Heart right ventricle (tissue), 16 donors: ENCODE data around the gene AOAH. TPM values are rescaled to one million over a fixed set of nuclear protein-coding genes. Genes with fewer than 3 reads are reported as not detected.

Experiments used
- ATAC-seq, 8 donors: fragments of 200-7000 bp; cut with Tn5 transposase; one replicate each; pipeline ENCODE4 v1.9.1; 2020; ENCODE audit warnings: mild to moderate bottlenecking in 8 of 8, moderate library complexity in 8 of 8, moderate number of reproducible peaks in 1 of 8
- DNase-seq, 2 donors: peaks; one replicate each; pipeline ENCODE4 v3.0.0-alpha.2; 2020
- H3K27ac ChIP-seq, 10 donors: fragments of 200-600 bp; sonication (generic) in 2 of 10; one replicate each; pipeline versions ENCODE4 v1.5.0 to v1.8.0; 2020 to 2022; ENCODE audit warnings: mild to moderate bottlenecking in 3 of 10
- H3K27me3 ChIP-seq, 7 donors: fragments of 200-600 bp; one replicate each; pipeline ENCODE4 v1.8.0; 2021 to 2022; ENCODE audit warnings: mild to moderate bottlenecking in 2 of 7
- H3K36me3 ChIP-seq, 9 donors: fragments of 200-600 bp; sonication (generic) in 1 of 9; one replicate each; pipeline versions ENCODE4 v1.5.0 to v1.8.0; 2020 to 2022; ENCODE audit warnings: mild to moderate bottlenecking in 2 of 9
- H3K4me1 ChIP-seq, 9 donors: fragments of 200-600 bp; sonication (generic) in 1 of 9; one replicate each; pipeline versions ENCODE4 v1.5.0 to v1.8.0; 2020 to 2022; ENCODE audit warnings: mild to moderate bottlenecking in 4 of 9
- H3K4me3 ChIP-seq, 10 donors: fragments of 200-600 bp; sonication (generic) in 2 of 10; one replicate each; pipeline versions ENCODE4 v1.5.0 to v1.8.0; 2020 to 2022; ENCODE audit warnings: mild to moderate bottlenecking in 7 of 10, moderate library complexity in 2 of 10
- H3K9me3 ChIP-seq, 11 donors: fragments of 200-600 bp in 10 of 11; sonication (generic) in 2 of 11; one replicate each; pipeline versions ENCODE4 v1.5.0 to v1.8.0; 2013 to 2022; ENCODE audit warnings: mild to moderate bottlenecking in 2 of 11, control low read depth in 1 of 11, moderate library complexity in 1 of 11
- WGBS, 2 donors: extraction: QIAGEN DNeasy Blood & Tissue Kit; methylation state at CpG; one replicate each; pipeline ENCODE4 v1.1.7; 2013; ENCODE audit warnings: inconsistent platforms in 1 of 2; 5-methylcytosine and 5-hydroxymethylcytosine counted together
- intact Hi-C, 10 donors: fragments of 100-400 bp; cut with DNase I; formaldehyde crosslinking; loops; one replicate each; pipeline versions ENCODE4 v1.11.1 to v1.14.2; 2022
- polyA plus RNA-seq, 2 donors: library from polyadenylated mRNA; stranded (reverse); fragments of 200-250 nt; gene quantifications; one replicate each; pipeline ENCODE4 v1.2.3, GENCODE V29; 2013
- total RNA-seq, 10 donors: library from RNA; stranded (reverse); fragmentation: NEBNext Ultra II Directional in 3 of 10; extraction: Animal tissue kit (Norgen Biotek cat#: 25700) in 3 of 10; gene quantifications; one replicate each; pipeline versions ENCODE4 v1.2.1 to v1.2.4, GENCODE V29; 2021 to 2023
- TF ChIP-seq, protein P1 (sequence below), 9 donors: fragments of 200-600 bp; sonication (generic) in 2 of 9; IDR thresholded peaks; one replicate each; pipeline versions ENCODE4 v1.5.0 to v1.8.0; 2021 to 2022; ENCODE audit warnings: antibody characterized with exemption in 9 of 9, mild to moderate bottlenecking in 5 of 9, moderate library complexity in 1 of 9
- donor health status: Arrhythmogenic right ventricular cardiomyopathy.
- donor health status: ischemic (EF 13 %, LVEDD 7.1; RV severe dilation, severe dysfunction).
- donor health status: healthy with polysubstance abuse.
- donor health status: DM: no; HTN: yes; CAD: no.
- donor health status: DM: no; HTN: no; CAD: no.
- donor health status: ischemic (EF 25% LVEDD 6.9; RV normal size, moderate dysfunction).
- donor health status: ischemic (EF 25% LVEDD 5.7; RV mildly dilated, moderate dysfunction).
- donor health status: healthy.
- donor health status: DM: yes; HTN: yes; CAD: no.
- donor health status: Ischemic cardiomyopathy.
- donor health status: ischemic (EF 35%, LVEDD 5.7; RV mildly dilated, moderate dysfunction).
- donor health status: nonischemic (EF 11% LVEDD 7.7; RV severe dilation, severe dysfunction).
- donor health status: DM: yes; HTN: yes; CAD: no.
- donor health status: PGD.
- donor health status: ischemic (EF 29% LVEDD 5.4; RV normal size, mild dysfunction).
- donor health status: nonischemic (EF 23%, LVEDD 6.1; RV moderate dilation, normal function).

Gene AOAH
- total and polyA plus RNA-seq, 12 donors: 0.70 to 19.5 (median 1.6) TPM

DNA sequence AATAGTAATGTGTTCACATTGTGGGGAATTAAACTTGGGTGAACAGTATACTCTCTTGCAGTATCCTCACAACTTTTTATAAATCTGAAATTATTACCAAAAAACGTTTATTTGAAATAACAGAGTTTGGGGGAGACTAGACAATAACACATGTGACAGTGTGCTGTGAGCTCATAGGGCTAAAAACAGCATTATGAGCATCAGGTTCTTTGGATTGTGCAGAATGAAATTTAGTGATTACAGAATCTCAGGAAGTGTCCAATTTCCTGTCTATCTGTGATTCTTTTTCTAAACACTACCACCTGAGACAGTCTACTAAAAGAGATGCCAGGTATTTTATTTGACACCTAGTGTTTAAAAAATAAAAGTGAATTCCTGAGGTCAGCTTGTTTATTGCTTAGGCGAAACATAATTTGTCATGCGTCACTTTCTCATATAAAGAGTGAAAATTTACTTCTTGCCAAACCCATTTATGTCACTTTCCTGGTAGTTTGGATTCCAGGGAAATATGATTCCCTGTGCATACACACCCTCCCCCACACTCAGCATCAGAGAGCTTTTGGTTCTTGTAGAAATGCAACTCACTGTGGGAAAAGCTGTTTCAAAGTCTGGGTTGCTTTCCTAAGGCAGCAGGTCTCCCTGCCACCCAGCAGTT, 71.2 kb downstream of the AOAH start:
- DNase-seq (no peak), ATAC-seq (no peak)
- Histone ChIP-seq H3K27ac (no peak overlapping the region), H3K4me1 (peaks cover 0 to 13% (median 0%) of the 10 kb centered on the region in 9 donors), H3K36me3 (peaks cover 0 to 14% (median 0%) of the 10 kb centered on the region in 9 donors), H3K27me3 (no peaks in the 10 kb centered on the region), H3K9me3 (no peaks in the 10 kb centered on the region), H3K4me3 (no peak overlapping the region)
- TF ChIP-seq, protein P1, sequence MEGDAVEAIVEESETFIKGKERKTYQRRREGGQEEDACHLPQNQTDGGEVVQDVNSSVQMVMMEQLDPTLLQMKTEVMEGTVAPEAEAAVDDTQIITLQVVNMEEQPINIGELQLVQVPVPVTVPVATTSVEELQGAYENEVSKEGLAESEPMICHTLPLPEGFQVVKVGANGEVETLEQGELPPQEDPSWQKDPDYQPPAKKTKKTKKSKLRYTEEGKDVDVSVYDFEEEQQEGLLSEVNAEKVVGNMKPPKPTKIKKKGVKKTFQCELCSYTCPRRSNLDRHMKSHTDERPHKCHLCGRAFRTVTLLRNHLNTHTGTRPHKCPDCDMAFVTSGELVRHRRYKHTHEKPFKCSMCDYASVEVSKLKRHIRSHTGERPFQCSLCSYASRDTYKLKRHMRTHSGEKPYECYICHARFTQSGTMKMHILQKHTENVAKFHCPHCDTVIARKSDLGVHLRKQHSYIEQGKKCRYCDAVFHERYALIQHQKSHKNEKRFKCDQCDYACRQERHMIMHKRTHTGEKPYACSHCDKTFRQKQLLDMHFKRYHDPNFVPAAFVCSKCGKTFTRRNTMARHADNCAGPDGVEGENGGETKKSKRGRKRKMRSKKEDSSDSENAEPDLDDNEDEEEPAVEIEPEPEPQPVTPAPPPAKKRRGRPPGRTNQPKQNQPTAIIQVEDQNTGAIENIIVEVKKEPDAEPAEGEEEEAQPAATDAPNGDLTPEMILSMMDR (IDR thresholded peaks at IDR 0.05): no peak
- WGBS, 2 donors: 47 to 52% methylated on average over 3 of the region's 3 CpGs
- intact Hi-C loops: no loop called here

DNA sequence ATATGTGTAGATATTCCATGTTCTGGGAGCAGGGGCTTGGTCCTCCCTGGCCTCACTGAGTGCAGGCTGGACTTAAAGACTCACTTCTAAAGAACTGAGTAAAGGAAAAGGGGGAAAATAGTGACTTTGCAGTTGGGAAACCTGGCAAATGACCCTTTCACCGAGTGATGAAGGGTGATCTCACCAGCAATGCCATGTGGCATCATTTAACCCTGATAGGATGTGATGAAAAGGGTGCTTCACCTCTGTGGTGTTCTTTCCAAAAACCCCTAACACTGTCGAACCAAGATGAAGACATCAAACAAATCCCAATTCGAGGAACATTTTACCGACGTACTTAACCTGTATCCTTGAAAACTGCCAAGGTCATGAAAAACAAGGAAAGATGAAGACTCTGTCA, 71.9 kb downstream of the AOAH start:
- no peak for ATAC-seq
- no peak for DNase-seq
- H3K27ac ChIP-seq: no peak overlapping the region
- peaks cover 0 to 7% (median 0%) of the 10 kb centered on the region in 9 donors for H3K4me1 ChIP-seq
- H3K9me3 ChIP-seq: no peaks in the 10 kb centered on the region
- TF ChIP-seq, protein P1 (IDR thresholded peaks at IDR 0.05): no peak
- H3K36me3 ChIP-seq: peaks cover 0 to 14% (median 0%) of the 10 kb centered on the region in 9 donors
- WGBS, 2 donors: 72 to 77% methylated on average over 5 of the region's 5 CpGs
- H3K27me3 ChIP-seq: no peaks in the 10 kb centered on the region
- intact Hi-C loops: no loop called here
- H3K4me3 ChIP-seq: no peak overlapping the region

DNA sequence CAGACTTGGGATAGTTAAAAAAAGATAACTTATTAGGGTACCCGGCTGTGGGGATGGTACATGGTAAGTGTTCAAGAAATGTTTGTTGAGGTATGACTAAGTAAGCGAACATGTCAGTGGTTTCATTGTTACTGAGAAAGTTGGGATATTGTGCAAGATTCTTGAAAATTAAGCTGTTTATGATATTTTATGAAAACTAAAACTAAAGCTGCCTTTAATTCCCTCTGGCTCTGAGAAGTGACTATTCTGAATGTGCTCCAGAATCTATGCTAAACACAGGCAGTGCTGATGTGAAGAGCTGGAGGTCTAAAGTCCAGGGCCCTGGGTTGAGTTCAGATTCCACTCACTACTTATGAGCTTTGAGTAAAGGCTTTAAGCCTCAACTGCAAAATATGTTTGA, 72.9 kb downstream of the AOAH start:
- DNase-seq (no peak), ATAC-seq (no peak)
- intact Hi-C loops: no loop called here
- Histone ChIP-seq H3K27me3 (no peaks in the 10 kb centered on the region), H3K9me3 (no peaks in the 10 kb centered on the region), H3K36me3 (peaks cover 0 to 14% (median 0%) of the 10 kb centered on the region in 9 donors), H3K4me1 (peaks cover 0 to 3% (median 0%) of the 10 kb centered on the region in 9 donors), H3K4me3 (no peak overlapping the region), H3K27ac (no peak overlapping the region)
- TF ChIP-seq, protein P1 (IDR thresholded peaks at IDR 0.05): no peak
- 84 to 91% methylated on average over 2 of the region's 2 CpGs for WGBS, 2 donors

DNA sequence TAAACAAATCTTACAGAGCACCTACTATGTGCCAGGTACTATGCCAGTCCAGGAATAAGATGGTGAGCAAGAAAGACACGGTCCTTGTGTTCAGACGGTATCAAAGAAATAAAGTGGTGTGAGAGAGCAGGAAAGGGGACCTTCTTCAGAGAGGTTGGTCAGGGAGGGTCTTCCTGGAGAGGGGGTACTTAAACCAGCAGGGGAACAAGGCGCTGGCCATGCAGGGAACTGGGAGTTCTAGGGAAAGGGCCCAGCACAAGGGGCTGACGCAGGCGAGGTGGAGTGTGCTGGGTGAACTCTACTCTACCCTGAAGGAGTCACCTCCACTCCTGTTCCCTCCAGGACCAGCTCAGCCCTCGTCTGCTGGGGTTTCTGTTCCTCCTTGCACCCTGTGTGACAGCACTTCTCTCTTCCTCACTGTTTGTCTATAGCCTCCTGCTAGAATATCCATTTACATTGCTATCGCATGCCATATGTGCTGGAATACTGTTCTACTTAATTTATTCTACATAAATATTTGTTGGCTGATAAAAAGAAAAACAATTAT, 73.5 kb downstream of the AOAH start:
- intact Hi-C loops: no loop called here
- no peaks in the 10 kb centered on the region for H3K27me3 ChIP-seq
- peaks cover 0 to 14% (median 0%) of the 10 kb centered on the region in 9 donors for H3K36me3 ChIP-seq
- H3K4me3 ChIP-seq: no peak overlapping the region
- ATAC-seq (no peak), DNase-seq (no peak)
- WGBS, 2 donors: 79 to 83% methylated on average over 7 of the region's 7 CpGs
- H3K9me3 ChIP-seq: no peaks in the 10 kb centered on the region
- TF ChIP-seq, protein P1 (IDR thresholded peaks at IDR 0.05): no peak
- H3K4me1 ChIP-seq: peaks cover 0 to 3% (median 0%) of the 10 kb centered on the region in 9 donors
- no peak overlapping the region for H3K27ac ChIP-seq
